ENCODE data around the gene ARSI. TPM values are rescaled to one million over a fixed set of nuclear protein-coding genes. Genes with fewer than 3 reads are reported as not detected.
A peak's percentile ranks its signal among the peaks of the same experiment; 100 is the strongest.

ARSI gene
- total RNA-seq, 1 donor from 2014 or later, result not detected

GRCh38 chr5:150327139-150327538 is 24.4 kb upstream of the ARSI start:
- no peak for DNase-seq (ENCODE audit: low read depth, low spot score)

GRCh38 chr5:150326707-150327106 is 24.0 kb upstream of the ARSI start:
- no peak for DNase-seq (ENCODE audit: low read depth, low spot score)

DNA sequence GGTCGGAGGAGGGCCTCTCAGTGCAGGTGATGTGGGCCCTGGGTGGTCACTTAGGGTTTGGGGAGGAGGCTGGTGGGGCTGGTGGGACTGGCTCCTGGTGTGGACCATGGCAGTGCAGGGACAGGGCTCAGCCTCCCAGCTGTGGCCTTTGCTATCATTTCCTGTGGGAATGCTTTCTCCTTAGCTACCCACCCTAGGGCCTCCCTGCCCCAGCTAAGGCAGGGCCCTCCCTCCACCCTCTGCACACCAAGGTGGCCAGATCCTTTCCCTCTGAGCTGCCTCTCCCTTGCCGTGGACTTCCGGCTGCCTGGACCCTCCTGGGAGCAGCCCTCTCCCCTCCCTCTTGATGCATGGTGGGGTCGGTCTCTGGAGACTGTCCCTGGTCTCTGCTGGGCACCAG is 22.7 kb upstream of the ARSI start:
- DNase-seq (ENCODE audit: low read depth, low spot score), result no peak

DNA sequence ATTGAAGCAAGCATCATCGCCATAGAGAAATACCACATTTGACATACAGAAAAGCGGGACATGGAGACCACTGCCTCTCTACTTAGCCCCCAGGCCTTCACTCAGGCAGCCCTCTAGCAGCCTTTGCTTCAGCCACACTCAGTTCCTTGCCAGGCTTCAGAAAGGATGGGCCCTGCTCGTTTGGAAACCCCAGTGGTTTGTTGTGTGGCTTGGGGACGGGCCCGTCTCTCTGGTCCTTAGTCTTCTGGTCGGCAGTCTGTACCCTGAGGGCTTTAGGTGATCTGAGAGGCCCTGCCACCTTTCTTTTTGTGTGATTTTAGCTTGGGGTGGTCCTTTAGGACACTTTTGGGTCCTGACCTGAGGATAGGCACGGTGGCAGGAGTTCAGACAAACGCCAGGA is 21.1 kb upstream of the ARSI start:
- no peak for DNase-seq (ENCODE audit: low read depth, low spot score)

DNA sequence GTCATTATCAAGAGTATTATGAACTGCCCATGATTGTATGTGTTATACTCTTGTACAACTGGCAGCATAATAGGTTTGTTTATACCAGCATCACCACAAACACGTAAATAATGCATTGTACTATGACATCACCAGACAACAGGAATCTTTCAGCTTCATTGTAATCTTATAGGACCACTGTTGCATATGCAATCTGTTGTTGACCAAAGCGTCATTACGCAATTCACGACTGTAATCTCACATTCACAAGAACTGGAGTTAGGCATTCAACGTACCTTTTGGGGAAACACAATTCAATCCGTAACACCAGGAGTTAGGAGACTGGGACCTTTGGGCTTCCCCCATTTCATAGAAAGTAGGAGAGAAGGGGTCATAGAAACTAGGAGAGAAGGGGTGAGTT is 20.4 kb upstream of the ARSI start:
- DNase-seq (ENCODE audit: low read depth, low spot score), result no peak

GRCh38 chr5:150322202-150322601 is 19.5 kb upstream of the ARSI start:
- no peak for DNase-seq (ENCODE audit: low read depth, low spot score)

- no peak for DNase-seq (ENCODE audit: low read depth, low spot score)
Measured at GRCh38 chr5:150321784-150322183, 19.1 kb upstream of the ARSI start.

DNA sequence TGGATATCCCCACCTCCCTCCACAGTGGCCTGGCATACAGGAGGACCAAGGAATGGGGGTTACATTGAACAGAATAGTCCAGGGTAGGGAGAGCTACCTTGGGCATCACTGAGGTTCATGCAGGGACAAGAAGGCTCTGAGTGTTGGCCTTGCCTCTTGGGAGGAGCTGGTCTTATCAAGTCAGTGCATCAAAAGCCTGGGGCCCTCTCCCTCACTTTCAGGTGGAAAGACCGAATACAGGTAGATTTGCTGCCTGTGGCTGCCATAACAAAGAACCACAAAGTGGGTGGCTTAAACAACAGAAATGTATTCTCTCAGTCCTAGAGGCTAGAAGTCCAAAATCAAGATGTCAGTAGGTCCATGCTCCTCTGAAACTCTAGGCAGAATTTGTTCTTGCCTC is 18.5 kb upstream of the ARSI start:
- no peak for DNase-seq (ENCODE audit: low read depth, low spot score)

- DNase-seq (ENCODE audit: low read depth, low spot score), result no peak
Measured at GRCh38 chr5:150320044-150320613, 17.4 kb upstream of the ARSI start.

GRCh38 chr5:150319484-150319790 is 16.7 kb upstream of the ARSI start:
- DNase-seq (ENCODE audit: low read depth, low spot score), result no peak

DNA sequence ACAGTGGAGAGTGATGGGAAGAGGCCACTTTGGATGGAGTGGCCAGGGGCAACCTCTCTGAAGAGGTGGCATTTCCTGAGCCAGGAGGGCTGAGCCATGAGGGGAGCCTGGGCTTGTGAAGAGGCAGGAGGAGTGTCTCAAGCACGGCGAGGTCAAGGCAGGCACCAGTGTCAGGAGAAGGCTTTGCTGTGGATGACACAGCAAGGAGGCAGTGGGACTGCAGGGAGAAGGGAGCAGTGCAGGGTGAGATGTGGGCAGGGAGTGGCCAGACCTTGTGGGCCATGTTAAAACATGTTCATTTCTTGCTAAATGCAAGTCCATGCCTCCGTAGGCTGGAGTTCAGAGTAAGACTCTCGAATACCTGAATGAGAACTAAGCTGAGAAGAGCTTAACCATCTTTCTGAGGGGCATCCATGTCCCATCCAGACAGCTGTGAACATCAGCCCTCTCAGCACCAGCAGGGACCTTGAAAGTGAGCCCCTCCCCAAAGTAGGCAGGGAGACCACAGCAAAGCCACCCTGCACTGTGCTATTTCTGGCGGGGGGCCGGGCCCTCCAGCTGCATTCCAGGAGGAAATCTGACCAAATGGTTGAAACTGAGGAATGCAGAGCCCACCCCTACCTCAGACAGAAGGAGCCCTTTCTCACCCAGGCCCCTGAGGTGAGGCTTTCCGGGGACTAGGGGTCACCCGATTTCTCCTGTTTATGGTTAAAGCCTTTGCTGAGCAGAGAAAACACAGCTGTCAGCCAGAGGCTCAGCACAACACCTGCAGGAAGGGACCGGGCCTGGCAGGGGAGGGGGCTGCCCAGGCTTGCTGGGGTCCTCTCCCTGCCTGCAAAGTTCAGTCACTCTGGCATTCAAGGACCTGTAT is 16.1 kb upstream of the ARSI start:
- DNase-seq (ENCODE audit: low read depth, low spot score), result no peak

DNA sequence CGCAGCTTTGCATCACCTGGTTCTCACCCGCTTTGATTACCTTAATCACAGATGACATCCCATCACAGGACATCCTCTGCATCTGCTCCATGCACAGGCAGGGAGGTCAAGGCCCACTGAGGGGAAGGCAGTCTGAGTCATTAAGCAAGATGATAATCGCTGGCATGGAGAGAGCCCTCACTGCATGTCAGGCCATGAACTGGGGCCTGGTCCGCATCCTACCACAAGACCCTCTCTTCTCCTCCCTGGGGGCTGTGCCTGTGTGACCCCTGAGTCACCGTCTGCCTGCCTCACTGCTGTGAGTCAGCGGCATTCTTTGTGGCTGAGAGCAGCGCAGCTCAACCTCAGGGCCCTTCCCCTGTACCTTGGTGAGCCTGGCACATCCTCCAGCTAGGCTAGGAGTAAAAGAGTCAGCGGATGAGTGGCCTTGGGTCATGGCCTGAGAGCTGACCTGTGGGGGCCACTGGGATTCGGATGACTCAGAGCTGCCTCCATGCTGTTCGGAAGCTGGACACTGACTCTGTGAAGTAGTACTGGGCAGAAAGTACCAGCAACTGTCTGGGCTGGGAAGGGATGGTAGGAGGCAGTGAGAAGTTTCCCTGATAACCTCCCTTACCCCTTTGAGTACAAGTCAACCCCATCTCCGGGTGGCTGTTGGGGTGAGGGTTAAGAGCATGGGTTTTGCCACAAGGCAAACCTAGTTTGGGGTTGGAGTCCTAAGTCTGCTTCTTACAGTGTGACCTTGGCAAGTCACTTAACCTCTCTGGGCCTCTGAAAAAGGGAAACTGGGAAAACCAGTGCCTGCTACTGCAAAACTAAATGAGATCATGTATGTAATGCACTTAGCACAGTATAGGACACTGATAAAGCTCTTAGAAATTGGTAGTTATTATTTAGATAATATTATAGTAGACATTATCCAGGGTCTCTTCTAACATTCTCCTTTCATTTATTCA is 14.6 kb upstream of the ARSI start:
- peak; percentile 39 for DNase-seq (ENCODE audit: low read depth, low spot score)

- no peak for DNase-seq (ENCODE audit: low read depth, low spot score)
Measured at GRCh38 chr5:150316320-150316719, 13.6 kb upstream of the ARSI start.

- DNase-seq (ENCODE audit: low read depth, low spot score), result no peak
Measured at GRCh38 chr5:150315245-150315644, 12.5 kb upstream of the ARSI start.

- DNase-seq (ENCODE audit: low read depth, low spot score), result no peak
Measured at GRCh38 chr5:150313921-150314716, 11.4 kb upstream of the ARSI start.

- DNase-seq (ENCODE audit: low read depth, low spot score), result no peak
Measured at GRCh38 chr5:150313501-150313900, 10.8 kb upstream of the ARSI start.

- DNase-seq (ENCODE audit: low read depth, low spot score), result no peak
Measured at GRCh38 chr5:150312518-150312917, 9.8 kb upstream of the ARSI start.

GRCh38 chr5:150311015-150311692 is 8.4 kb upstream of the ARSI start:
- no peak for DNase-seq (ENCODE audit: low read depth, low spot score)

- no peak for DNase-seq (ENCODE audit: low read depth, low spot score)
Measured at GRCh38 chr5:150310246-150310645, 7.5 kb upstream of the ARSI start.

GRCh38 chr5:150309886-150310239 is 7.2 kb upstream of the ARSI start:
- no peak for DNase-seq (ENCODE audit: low read depth, low spot score)

Data from pulmonary artery endothelial cell (primary cell).